GM12878 (cell line): ENCODE data around the gene COL5A1. TPM values are rescaled to one million over a fixed set of nuclear protein-coding genes. Genes with fewer than 3 reads are reported as not detected.

ENCODE experiments used
- BACH1 ChIP-seq: fragments of 450-650 bp; IDR thresholded peaks from 2 replicates; pipeline ENCODE4 v1.6.1; 2017; ENCODE audit warnings: mild to moderate bottlenecking, borderline replicate concordance
- MYB ChIP-seq: fragments of 150-350 bp; IDR thresholded peaks from 2 replicates; pipeline ENCODE4 v1.6.1; 2014; ENCODE audit warnings: mild to moderate bottlenecking, low read depth, low read length, borderline replicate concordance
- NKRF ChIP-seq: fragments of 450-650 bp; conservative IDR thresholded peaks from 2 replicates; pipeline ENCODE4 v1.6.1; 2017; ENCODE audit warnings: mild to moderate bottlenecking, moderate library complexity
- RCOR1 ChIP-seq: conservative IDR thresholded peaks from 2 replicates; pipeline ENCODE4 v1.6.1; 2012; ENCODE audit warnings: low read depth, low read length, improper control_type of control experiment
- SKIL ChIP-seq: fragments of 450-650 bp; IDR thresholded peaks from 2 replicates; pipeline ENCODE4 v1.6.1; 2017; ENCODE audit warnings: mild to moderate bottlenecking, low read depth, inconsistent platforms; ENCODE audit not compliant: poor library complexity, severe bottlenecking
- polyA plus RNA-seq, 11 experiments: library from polyadenylated mRNA; depleted of rRNA in 4 of 11; unstranded in 6 of 11; stranded (reverse) in 5 of 11; fragments of >200 nt; fragmentation: Nextera tagmentation in 4 of 11; fragmentation: Illumina TruSeq in 1 of 11; extraction: Ambion mirVana in 4 of 11; extraction: Trizol in 1 of 11; gene quantifications; 1 replicate in 1 of 11; 2 replicates in 10 of 11; pipeline versions ENCODE4 v1.2.1 to v1.2.3, GENCODE V29; 2011 to 2016; ENCODE audit warnings: inconsistent platforms in 2 of 11, missing spikeins in 2 of 11, low read depth in 1 of 11
- total RNA-seq, 4 experiments: library from RNA; depleted of rRNA in 3 of 4; stranded (reverse); fragments of >200 nt in 3 of 4; fragmentation: Illumina TruSeq in 1 of 4; extraction: Trizol in 1 of 4; gene quantifications; 2 replicates each; pipeline versions ENCODE4 v1.2.1 to v1.2.3, GENCODE V29; 2013 to 2021
- TF ChIP-seq, protein P1 (sequence below): fragments of 450-650 bp; formaldehyde crosslinking; IDR thresholded peaks from 2 replicates; pipeline ENCODE4 v1.4.0; 2022; ENCODE audit warnings: mild to moderate bottlenecking, moderate library complexity
- TF ChIP-seq, protein P2 (sequence below): fragments of 450-650 bp; IDR thresholded peaks from 2 replicates; pipeline ENCODE4 v1.6.1; 2017; ENCODE audit warnings: mild to moderate bottlenecking, moderate library complexity
- TF ChIP-seq, protein P3 (sequence below): fragments of 450-650 bp; IDR thresholded peaks from 2 replicates; pipeline ENCODE4 v1.6.1; 2018; ENCODE audit warnings: mild to moderate bottlenecking, low read depth, moderate library complexity; ENCODE audit not compliant: partially characterized antibody

Gene COL5A1
- total and polyA plus RNA-seq, 10 of the 15 experiments (the other 5 are each of a cell fraction or from before 2014, with no cell fraction given), result under 0.01 to 0.15 (median 0.13) TPM; not detected in 4

- TF ChIP-seq, protein P1, sequence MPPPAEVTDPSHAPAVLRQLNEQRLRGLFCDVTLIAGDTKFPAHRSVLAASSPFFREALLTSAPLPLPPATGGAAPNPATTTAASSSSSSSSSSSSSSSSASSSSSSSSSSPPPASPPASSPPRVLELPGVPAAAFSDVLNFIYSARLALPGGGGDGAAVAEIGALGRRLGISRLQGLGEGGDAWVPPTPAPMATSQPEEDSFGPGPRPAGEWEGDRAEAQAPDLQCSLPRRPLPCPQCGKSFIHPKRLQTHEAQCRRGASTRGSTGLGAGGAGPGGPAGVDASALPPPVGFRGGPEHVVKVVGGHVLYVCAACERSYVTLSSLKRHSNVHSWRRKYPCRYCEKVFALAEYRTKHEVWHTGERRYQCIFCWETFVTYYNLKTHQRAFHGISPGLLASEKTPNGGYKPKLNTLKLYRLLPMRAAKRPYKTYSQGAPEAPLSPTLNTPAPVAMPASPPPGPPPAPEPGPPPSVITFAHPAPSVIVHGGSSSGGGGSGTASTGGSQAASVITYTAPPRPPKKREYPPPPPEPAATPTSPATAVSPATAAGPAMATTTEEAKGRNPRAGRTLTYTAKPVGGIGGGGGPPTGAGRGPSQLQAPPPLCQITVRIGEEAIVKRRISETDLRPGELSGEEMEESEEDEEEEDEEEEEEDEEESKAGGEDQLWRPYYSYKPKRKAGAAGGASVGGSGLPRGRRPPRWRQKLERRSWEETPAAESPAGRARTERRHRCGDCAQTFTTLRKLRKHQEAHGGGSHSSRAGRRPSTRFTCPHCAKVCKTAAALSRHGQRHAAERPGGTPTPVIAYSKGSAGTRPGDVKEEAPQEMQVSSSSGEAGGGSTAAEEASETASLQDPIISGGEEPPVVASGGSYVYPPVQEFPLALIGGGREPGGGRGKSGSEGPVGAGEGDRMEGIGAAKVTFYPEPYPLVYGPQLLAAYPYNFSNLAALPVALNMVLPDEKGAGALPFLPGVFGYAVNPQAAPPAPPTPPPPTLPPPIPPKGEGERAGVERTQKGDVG (CRISPR knock-in tag), result no peak
- no peak for TF ChIP-seq SKIL
- TF ChIP-seq, protein P2, sequence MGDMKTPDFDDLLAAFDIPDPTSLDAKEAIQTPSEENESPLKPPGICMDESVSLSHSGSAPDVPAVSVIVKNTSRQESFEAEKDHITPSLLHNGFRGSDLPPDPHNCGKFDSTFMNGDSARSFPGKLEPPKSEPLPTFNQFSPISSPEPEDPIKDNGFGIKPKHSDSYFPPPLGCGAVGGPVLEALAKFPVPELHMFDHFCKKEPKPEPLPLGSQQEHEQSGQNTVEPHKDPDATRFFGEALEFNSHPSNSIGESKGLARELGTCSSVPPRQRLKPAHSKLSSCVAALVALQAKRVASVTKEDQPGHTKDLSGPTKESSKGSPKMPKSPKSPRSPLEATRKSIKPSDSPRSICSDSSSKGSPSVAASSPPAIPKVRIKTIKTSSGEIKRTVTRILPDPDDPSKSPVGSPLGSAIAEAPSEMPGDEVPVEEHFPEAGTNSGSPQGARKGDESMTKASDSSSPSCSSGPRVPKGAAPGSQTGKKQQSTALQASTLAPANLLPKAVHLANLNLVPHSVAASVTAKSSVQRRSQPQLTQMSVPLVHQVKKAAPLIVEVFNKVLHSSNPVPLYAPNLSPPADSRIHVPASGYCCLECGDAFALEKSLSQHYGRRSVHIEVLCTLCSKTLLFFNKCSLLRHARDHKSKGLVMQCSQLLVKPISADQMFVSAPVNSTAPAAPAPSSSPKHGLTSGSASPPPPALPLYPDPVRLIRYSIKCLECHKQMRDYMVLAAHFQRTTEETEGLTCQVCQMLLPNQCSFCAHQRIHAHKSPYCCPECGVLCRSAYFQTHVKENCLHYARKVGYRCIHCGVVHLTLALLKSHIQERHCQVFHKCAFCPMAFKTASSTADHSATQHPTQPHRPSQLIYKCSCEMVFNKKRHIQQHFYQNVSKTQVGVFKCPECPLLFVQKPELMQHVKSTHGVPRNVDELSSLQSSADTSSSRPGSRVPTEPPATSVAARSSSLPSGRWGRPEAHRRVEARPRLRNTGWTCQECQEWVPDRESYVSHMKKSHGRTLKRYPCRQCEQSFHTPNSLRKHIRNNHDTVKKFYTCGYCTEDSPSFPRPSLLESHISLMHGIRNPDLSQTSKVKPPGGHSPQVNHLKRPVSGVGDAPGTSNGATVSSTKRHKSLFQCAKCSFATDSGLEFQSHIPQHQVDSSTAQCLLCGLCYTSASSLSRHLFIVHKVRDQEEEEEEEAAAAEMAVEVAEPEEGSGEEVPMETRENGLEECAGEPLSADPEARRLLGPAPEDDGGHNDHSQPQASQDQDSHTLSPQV, result no peak
- TF ChIP-seq BACH1, result no peak
- TF ChIP-seq MYB, result no peak
- no peak for TF ChIP-seq NKRF
- TF ChIP-seq, protein P3, sequence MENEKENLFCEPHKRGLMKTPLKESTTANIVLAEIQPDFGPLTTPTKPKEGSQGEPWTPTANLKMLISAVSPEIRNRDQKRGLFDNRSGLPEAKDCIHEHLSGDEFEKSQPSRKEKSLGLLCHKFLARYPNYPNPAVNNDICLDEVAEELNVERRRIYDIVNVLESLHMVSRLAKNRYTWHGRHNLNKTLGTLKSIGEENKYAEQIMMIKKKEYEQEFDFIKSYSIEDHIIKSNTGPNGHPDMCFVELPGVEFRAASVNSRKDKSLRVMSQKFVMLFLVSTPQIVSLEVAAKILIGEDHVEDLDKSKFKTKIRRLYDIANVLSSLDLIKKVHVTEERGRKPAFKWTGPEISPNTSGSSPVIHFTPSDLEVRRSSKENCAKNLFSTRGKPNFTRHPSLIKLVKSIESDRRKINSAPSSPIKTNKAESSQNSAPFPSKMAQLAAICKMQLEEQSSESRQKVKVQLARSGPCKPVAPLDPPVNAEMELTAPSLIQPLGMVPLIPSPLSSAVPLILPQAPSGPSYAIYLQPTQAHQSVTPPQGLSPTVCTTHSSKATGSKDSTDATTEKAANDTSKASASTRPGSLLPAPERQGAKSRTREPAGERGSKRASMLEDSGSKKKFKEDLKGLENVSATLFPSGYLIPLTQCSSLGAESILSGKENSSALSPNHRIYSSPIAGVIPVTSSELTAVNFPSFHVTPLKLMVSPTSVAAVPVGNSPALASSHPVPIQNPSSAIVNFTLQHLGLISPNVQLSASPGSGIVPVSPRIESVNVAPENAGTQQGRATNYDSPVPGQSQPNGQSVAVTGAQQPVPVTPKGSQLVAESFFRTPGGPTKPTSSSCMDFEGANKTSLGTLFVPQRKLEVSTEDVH, result no peak
- no peak for TF ChIP-seq RCOR1
Observed at GRCh38 chr9:134597957-134598883, 43.4 kb upstream of the COL5A1 start (continued).
